HepG2 (cell line): ENCODE data around the gene SAMD14. TPM values are rescaled to one million over a fixed set of nuclear protein-coding genes. Genes with fewer than 3 reads are reported as not detected.

Experiments
- AGO2 ChIP-seq: fragments of 200-400 bp; formaldehyde crosslinking; optimal IDR thresholded peaks from 2 replicates; pipeline ENCODE3; 2017; ENCODE audit warnings: mild to moderate bottlenecking, low read depth, low read length, moderate library complexity
- HCFC1 ChIP-seq: fragments of 150-350 bp; IDR thresholded peaks from 2 replicates; pipeline ENCODE4 v1.6.1; 2014; ENCODE audit warnings: low read depth, low read length
- HES4 ChIP-seq: sonication (generic); formaldehyde crosslinking; IDR thresholded peaks from 2 replicates; pipeline ENCODE4 v1.9.0; 2021; ENCODE audit warnings: mild to moderate bottlenecking, missing genetic modification reagents, borderline replicate concordance
- POLR2AphosphoS5 ChIP-seq: IDR thresholded peaks from 2 replicates; pipeline ENCODE4 v1.6.1; 2012; ENCODE audit warnings: low read depth, low read length
- SAP130 ChIP-seq: IDR thresholded peaks from 2 replicates; pipeline ENCODE4 v1.6.1; 2016; ENCODE audit warnings: low read depth
- SNAPC4 ChIP-seq: sonication (generic); formaldehyde crosslinking; IDR thresholded peaks from 2 replicates; pipeline ENCODE4 v1.4.0; 2020; ENCODE audit warnings: mild to moderate bottlenecking, missing genetic modification reagents
- SOX13 ChIP-seq, 3 experiments: fragments of 450-650 bp in 1 of 3; sonication (generic) in 1 of 3; formaldehyde crosslinking in 1 of 3; IDR thresholded peaks in 2 of 3; conservative IDR thresholded peaks in 1 of 3; 2 replicates each; pipeline versions ENCODE4 v1.5.0 to v1.6.1; 2016 to 2020; ENCODE audit warnings: antibody characterized with exemption in 1 of 3, mild to moderate bottlenecking in 1 of 3, missing compliant biosample characterization in 1 of 3, missing genetic modification reagents in 1 of 3, moderate library complexity in 1 of 3
- ZNF451 ChIP-seq: sonication (generic); formaldehyde crosslinking; IDR thresholded peaks from 2 replicates; pipeline ENCODE4 v1.5.0; 2020; ENCODE audit warnings: mild to moderate bottlenecking, missing genetic modification reagents
- ZNF574 ChIP-seq: sonication (generic); formaldehyde crosslinking; IDR thresholded peaks from 2 replicates; pipeline ENCODE4 v1.4.0; 2020; ENCODE audit warnings: missing genetic modification reagents
- ZNF724P ChIP-seq: sonication (generic); formaldehyde crosslinking; IDR thresholded peaks from 2 replicates; pipeline ENCODE4 v1.8.0; 2022; ENCODE audit warnings: missing genetic modification reagents, borderline replicate concordance
- ZSCAN25 ChIP-seq: sonication (generic); formaldehyde crosslinking; IDR thresholded peaks from 2 replicates; pipeline ENCODE4 v1.8.0; 2022; ENCODE audit warnings: mild to moderate bottlenecking, missing genetic modification reagents
- polyA plus RNA-seq, 8 experiments: library from polyadenylated mRNA; depleted of rRNA in 3 of 8; stranded (reverse) in 7 of 8; unstranded in 1 of 8; fragments of >200 nt; fragmentation: Illumina TruSeq in 4 of 8; extraction: Trizol in 4 of 8; gene quantifications; 2 replicates each; pipeline versions ENCODE4 v1.2.1 to v1.2.3, GENCODE V29; 2011 to 2016; ENCODE audit warnings: low read depth in 4 of 8, missing spikeins in 1 of 8, mixed read lengths in 1 of 8; ENCODE audit not compliant: insufficient read depth in 1 of 8
- total RNA-seq, 5 experiments: library from RNA; depleted of rRNA; stranded (reverse); fragments of >200 nt; fragmentation: Illumina TruSeq; extraction: Trizol; gene quantifications; 2 replicates each; pipeline ENCODE4 v1.2.3, GENCODE V29; 2016; ENCODE audit warnings: low read depth in 1 of 5
- TF ChIP-seq, protein P1 (sequence below): sonication (generic); formaldehyde crosslinking; IDR thresholded peaks from 2 replicates; pipeline ENCODE4 v1.4.0; 2020; ENCODE audit warnings: missing genetic modification reagents, mild to moderate bottlenecking, borderline replicate concordance
- TF ChIP-seq, protein P2 (sequence below): sonication (generic); formaldehyde crosslinking; conservative IDR thresholded peaks from 2 replicates; pipeline ENCODE4 v1.4.0; 2020; ENCODE audit warnings: missing genetic modification reagents
- TF ChIP-seq, protein P3 (sequence below): sonication (generic); formaldehyde crosslinking; IDR thresholded peaks from 2 replicates; pipeline ENCODE4 v1.4.0; 2020; ENCODE audit warnings: mild to moderate bottlenecking, missing genetic modification reagents

The SAMD14 gene
- total and polyA plus RNA-seq, 2 of the 13 experiments (the other 11 are each of a cell fraction or from before 2014, with no cell fraction given): 0.07 to 0.22 TPM

DNA sequence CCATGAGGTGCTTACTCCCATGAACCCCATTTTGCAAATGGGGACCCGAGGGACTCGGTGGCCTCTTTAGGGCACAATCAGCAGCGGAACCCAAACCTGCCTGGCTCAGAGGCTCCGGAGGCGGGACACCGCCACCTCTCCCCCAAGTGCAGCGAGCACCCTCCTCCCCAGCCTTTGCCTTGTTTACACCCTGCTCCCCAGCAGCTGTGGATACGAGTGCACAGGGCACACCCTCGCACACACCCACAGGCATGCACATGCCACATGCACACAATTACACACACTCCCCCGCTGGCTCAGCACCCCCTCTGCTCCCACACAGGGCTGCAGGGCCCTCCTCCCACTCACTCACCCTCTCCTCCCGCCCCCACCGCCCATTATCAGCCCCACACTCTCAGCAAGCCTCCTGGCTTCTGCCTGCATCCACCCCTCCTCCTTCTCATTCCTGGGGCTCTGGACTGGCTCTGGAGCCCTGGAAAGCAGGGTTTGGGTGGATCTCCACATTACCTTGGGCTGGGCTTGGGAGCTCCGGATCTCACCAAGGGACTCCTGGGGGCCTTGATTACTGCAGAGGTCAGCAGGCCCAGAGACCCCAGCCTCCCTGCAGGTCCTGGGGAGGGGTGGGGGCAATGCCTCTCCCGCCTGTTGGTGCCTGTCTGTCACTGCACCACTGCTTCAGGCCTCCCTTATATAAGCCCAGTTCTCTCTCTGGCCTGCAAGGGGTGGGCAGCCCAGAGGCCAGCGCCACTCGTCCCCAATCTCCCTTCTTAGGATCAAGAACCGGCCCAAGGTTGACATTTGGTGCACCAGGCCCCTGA is 28.4 kb downstream of the SAMD14 start (continued):
- TF ChIP-seq, protein P1, sequence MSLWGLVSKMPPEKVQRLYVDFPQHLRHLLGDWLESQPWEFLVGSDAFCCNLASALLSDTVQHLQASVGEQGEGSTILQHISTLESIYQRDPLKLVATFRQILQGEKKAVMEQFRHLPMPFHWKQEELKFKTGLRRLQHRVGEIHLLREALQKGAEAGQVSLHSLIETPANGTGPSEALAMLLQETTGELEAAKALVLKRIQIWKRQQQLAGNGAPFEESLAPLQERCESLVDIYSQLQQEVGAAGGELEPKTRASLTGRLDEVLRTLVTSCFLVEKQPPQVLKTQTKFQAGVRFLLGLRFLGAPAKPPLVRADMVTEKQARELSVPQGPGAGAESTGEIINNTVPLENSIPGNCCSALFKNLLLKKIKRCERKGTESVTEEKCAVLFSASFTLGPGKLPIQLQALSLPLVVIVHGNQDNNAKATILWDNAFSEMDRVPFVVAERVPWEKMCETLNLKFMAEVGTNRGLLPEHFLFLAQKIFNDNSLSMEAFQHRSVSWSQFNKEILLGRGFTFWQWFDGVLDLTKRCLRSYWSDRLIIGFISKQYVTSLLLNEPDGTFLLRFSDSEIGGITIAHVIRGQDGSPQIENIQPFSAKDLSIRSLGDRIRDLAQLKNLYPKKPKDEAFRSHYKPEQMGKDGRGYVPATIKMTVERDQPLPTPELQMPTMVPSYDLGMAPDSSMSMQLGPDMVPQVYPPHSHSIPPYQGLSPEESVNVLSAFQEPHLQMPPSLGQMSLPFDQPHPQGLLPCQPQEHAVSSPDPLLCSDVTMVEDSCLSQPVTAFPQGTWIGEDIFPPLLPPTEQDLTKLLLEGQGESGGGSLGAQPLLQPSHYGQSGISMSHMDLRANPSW (CRISPR knock-in tag): no peak
- peak; percentile 58 for TF ChIP-seq AGO2
- TF ChIP-seq ZNF451 (CRISPR knock-in tag): no peak; the same call in 1 of the 2 replicates
- TF ChIP-seq POLR2AphosphoS5: 0 out of 2 replicates have a peak, but pooled peaks have one; percentile 8
- TF ChIP-seq ZNF724P (CRISPR knock-in tag): peak; percentile 21; the same call in 1 of the 2 replicates
- peak; percentile 60; the same call in 1 of the 2 replicates for TF ChIP-seq ZSCAN25 (CRISPR knock-in tag)
- TF ChIP-seq ZNF574: peak; percentile 26; the same call in 1 of the 2 replicates
- 0 out of 2 replicates have a peak, but pooled peaks have one; percentile 20 for TF ChIP-seq HES4 (CRISPR knock-in tag)
- TF ChIP-seq, protein P2, sequence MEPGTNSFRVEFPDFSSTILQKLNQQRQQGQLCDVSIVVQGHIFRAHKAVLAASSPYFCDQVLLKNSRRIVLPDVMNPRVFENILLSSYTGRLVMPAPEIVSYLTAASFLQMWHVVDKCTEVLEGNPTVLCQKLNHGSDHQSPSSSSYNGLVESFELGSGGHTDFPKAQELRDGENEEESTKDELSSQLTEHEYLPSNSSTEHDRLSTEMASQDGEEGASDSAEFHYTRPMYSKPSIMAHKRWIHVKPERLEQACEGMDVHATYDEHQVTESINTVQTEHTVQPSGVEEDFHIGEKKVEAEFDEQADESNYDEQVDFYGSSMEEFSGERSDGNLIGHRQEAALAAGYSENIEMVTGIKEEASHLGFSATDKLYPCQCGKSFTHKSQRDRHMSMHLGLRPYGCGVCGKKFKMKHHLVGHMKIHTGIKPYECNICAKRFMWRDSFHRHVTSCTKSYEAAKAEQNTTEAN (CRISPR knock-in tag): peak; percentile 99
- TF ChIP-seq SOX13 (IDR thresholded peaks at IDR 0.05): no peak
- TF ChIP-seq SOX13 (CRISPR knock-in tag; conservative IDR thresholded peaks at IDR 0.05 in 1 of 2, IDR thresholded peaks at IDR 0.05 in 1 of 2): 0 out of 4 replicates have a peak, but pooled peaks of 1 of the 2 experiments have one; percentile 27
- TF ChIP-seq, protein P3, sequence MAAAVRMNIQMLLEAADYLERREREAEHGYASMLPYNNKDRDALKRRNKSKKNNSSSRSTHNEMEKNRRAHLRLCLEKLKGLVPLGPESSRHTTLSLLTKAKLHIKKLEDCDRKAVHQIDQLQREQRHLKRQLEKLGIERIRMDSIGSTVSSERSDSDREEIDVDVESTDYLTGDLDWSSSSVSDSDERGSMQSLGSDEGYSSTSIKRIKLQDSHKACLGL (CRISPR knock-in tag): no peak
- 0 out of 2 replicates have a peak, but pooled peaks have one; percentile 37 for TF ChIP-seq SNAPC4 (CRISPR knock-in tag)
- TF ChIP-seq HCFC1: no peak
- peak; percentile 72 for TF ChIP-seq SAP130
